Hepatocyte (in vitro differentiated cells): Measurements from ENCODE around the gene SLFNL1.

ENCODE experiments used
- CTCF ChIP-seq: fragments of 200-600 bp; sonication (generic); IDR thresholded peaks from 2 replicates; pipeline ENCODE4 v1.5.1; 2016; ENCODE audit warnings: antibody characterized with exemption, mild to moderate bottlenecking; ENCODE audit not compliant: poor library complexity
- EZH2 ChIP-seq: fragments of 200-600 bp; sonication (generic); IDR thresholded peaks from 2 replicates; pipeline ENCODE4 v1.6.1; 2016; ENCODE audit warnings: antibody characterized with exemption, mild to moderate bottlenecking, borderline replicate concordance

GRCh38 chr1:41005876-41006275 is 15.6 kb downstream of the SLFNL1 start:
- no peak for TF ChIP-seq CTCF
- no peak for TF ChIP-seq EZH2
